Thoracic aorta (tissue), 2 donors: ENCODE results near the gene BPGM. TPM values are rescaled to one million over a fixed set of nuclear protein-coding genes. Genes with fewer than 3 reads are reported as not detected.
A peak's percentile ranks its signal among the peaks of the same experiment; 100 is the strongest.

ENCODE experiments used
- ATAC-seq: fragments of 150-250 bp; one replicate; pipeline ENCODE4 v1.8.0; 2017; ENCODE audit warnings: low read depth; ENCODE audit not compliant: insufficient number of reproducible peaks, low FRiP score
- DNase-seq: peaks from one replicate; pipeline ENCODE4 v3.0.0-alpha.2; 2020; ENCODE audit warnings: low spot score
- H3K27ac ChIP-seq, 2 donors: fragments of 200-600 bp; sonication (generic); 1 replicate in 1 of 2; 2 replicates in 1 of 2; pipeline ENCODE4 v1.5.1; 2016; ENCODE audit warnings: mild to moderate bottlenecking in 2 of 2, moderate library complexity in 2 of 2
- H3K27me3 ChIP-seq: fragments of 200-600 bp; sonication (generic); replicated peaks from 2 replicates; pipeline ENCODE4 v1.6.0; 2016; ENCODE audit warnings: mild to moderate bottlenecking; ENCODE audit not compliant: insufficient read depth
- H3K36me3 ChIP-seq: fragments of 200-600 bp; sonication (generic); one replicate; pipeline ENCODE4 v1.5.1; 2016
- H3K4me1 ChIP-seq, 2 donors: fragments of 200-600 bp; sonication (generic); 1 replicate in 1 of 2; 2 replicates in 1 of 2; pipeline versions ENCODE4 v1.5.1 to v1.6.0; 2016; ENCODE audit warnings: low read depth in 2 of 2, mild to moderate bottlenecking in 1 of 2; ENCODE audit not compliant: control insufficient read depth in 1 of 2
- H3K4me3 ChIP-seq: fragments of 200-600 bp; sonication (generic); 2 replicates; pipeline ENCODE4 v1.5.1; 2016; ENCODE audit warnings: mild to moderate bottlenecking
- H3K9me3 ChIP-seq: fragments of 200-600 bp; sonication (generic); 2 replicates; pipeline ENCODE4 v1.5.1; 2016
- CTCF ChIP-seq: fragments of 200-600 bp; sonication (generic); IDR thresholded peaks from one replicate; pipeline ENCODE4 v1.5.1; 2019; ENCODE audit warnings: antibody characterized with exemption
- total RNA-seq, 2 donors: library from RNA; depleted of rRNA; stranded (reverse); fragments of >200 nt; gene quantifications; one replicate each; pipeline versions ENCODE4 v1.1.0 to v1.2.3, GENCODE V29; 2016

Gene BPGM
- total RNA-seq, 2 donors from 2014 or later = 20.0 to 22.3 TPM

- Histone ChIP-seq H3K9me3 (no peaks in the 10 kb centered on the region), H3K27ac (no peak overlapping the region), H3K27me3 (no peaks in the 10 kb centered on the region), H3K4me1 (peaks cover 0 to 6% of the 10 kb centered on the region in 2 donors), H3K36me3 (no peaks in the 10 kb centered on the region), H3K4me3 (no peak overlapping the region)
- no peak for ATAC-seq
- DNase-seq = no peak
- TF ChIP-seq CTCF = peak; percentile 92
Observed at GRCh38 chr7:134605978-134606923, 40.4 kb upstream of the BPGM start.

- H3K4me3 ChIP-seq = no peak overlapping the region
- ATAC-seq = no peak
Observed at GRCh38 chr7:134611611-134612151, 35.0 kb upstream of the BPGM start.

DNA sequence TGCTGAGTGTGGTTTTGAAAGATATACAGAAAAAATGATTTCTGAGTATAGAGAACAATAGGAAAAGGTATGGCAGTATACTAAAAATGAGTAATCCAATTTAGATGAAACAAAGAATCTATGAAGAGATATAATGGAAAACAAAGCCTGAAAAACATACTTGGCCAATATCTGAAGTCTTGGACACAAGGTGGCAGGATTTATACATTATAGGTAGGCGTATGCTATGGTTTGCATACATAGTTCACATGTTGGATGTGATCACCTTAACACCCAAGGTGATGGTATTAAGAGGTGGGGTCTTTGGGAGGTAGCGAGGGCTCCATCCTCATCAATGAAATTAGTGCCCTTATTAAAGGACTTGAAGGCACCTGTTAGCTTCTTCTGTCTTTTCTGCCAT is 34.5 kb upstream of the BPGM start:
- TF ChIP-seq CTCF = no peak
- Histone ChIP-seq H3K36me3 (no peaks in the 10 kb centered on the region), H3K27me3 (no peaks in the 10 kb centered on the region), H3K9me3 (no peaks in the 10 kb centered on the region), H3K4me1 (peaks cover 12 to 38% of the 10 kb centered on the region in 2 donors), H3K4me3 (no peak overlapping the region), H3K27ac (peak overlapping the region in 1 of 2 donors; percentile 50)
- ATAC-seq = no peak
- no peak for DNase-seq

More at GRCh38 chr7:134611611-134612151, 35.0 kb upstream of the BPGM start:
- no peaks in the 10 kb centered on the region for H3K9me3 ChIP-seq
- peaks cover 12 to 38% of the 10 kb centered on the region in 2 donors for H3K4me1 ChIP-seq
- TF ChIP-seq CTCF = no peak
- H3K36me3 ChIP-seq = no peaks in the 10 kb centered on the region
- DNase-seq = no peak
- peak overlapping the region in 1 of 2 donors; percentile 50 for H3K27ac ChIP-seq
- no peaks in the 10 kb centered on the region for H3K27me3 ChIP-seq

DNA sequence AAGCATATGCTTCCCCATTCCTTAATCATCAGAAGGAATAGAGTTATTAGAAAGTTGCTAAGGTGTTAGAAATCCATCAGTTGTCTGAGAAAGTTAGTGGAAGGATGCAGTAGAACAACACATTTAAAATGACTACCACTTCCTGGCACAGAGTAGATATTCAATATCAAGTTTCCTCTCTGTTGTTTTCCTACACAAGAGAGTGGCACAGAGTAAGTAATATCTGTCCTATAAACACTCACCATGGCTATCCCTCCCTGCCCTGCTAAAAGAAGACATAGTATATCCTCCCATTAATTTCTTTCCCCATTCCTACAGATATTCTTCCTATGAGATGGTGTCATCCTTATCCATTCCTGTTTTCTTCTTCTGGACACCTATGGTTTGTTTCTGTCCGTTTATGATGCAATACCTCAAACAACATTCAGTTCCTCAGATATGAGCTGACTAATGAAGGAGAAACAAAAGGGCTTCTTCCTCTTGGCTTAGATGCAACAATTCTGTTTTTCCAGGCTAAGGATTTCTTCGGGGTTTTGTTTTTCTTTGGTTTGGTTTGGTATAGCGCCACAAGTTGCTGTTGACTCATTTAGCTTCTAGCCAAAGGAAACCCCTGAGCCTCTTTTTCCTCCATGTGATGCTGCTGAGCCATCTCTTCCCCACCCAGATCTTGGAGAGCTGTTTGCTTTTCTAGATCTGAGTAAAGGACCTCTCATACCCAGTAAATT is 32.9 kb upstream of the BPGM start:
- no peaks in the 10 kb centered on the region for H3K9me3 ChIP-seq
- TF ChIP-seq CTCF = no peak
- no peaks in the 10 kb centered on the region for H3K27me3 ChIP-seq
- DNase-seq (no peak), ATAC-seq (peak; percentile 82)
- no peaks in the 10 kb centered on the region for H3K36me3 ChIP-seq
- H3K4me3 ChIP-seq = no peak overlapping the region
- H3K4me1 ChIP-seq = peaks cover 12 to 38% of the 10 kb centered on the region in 2 donors
- H3K27ac ChIP-seq = peak overlapping the region; percentile 11 to 18

DNA sequence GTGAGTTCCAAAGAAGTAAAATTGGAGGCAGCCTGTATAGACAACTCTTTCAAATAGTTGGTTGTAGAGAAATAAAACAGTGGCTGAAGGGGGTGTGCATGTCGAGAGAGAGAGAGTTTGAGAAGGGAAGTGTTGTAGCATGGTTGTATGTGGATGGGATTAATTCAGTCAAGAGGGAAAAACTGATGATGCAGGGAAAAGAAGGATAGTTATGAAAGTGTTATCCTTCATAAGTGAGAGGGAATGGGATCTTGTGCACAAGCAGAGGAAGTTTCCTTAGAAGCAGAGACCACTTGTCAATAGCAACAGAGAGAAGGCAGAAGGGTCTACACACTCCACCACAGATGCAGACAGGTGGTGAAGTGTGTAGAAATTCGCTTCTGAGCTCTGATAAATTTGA is 30.0 kb upstream of the BPGM start:
- Histone ChIP-seq H3K4me3 (no peak overlapping the region), H3K4me1 (peaks cover 12 to 33% of the 10 kb centered on the region in 2 donors), H3K27ac (no peak overlapping the region), H3K9me3 (no peaks in the 10 kb centered on the region), H3K36me3 (no peaks in the 10 kb centered on the region), H3K27me3 (no peaks in the 10 kb centered on the region)
- DNase-seq = no peak
- no peak for TF ChIP-seq CTCF
- no peak for ATAC-seq
